AG09319 (cell line): ENCODE data around the gene ARHGAP12.
"Not testable (repeated sequence)": the region's sequence is repeated elsewhere in the genome, so short reads cannot be mapped to it uniquely, and the experiment has no call there.

ENCODE experiments used
- DNase-seq: peaks from one replicate; pipeline ENCODE4 v3.0.0-alpha.2; 2010; ENCODE audit warnings: low read depth; ENCODE audit errors: extremely low read depth
- TF ChIP-seq, protein P1 (sequence below): IDR thresholded peaks from 2 replicates; pipeline ENCODE4 v1.5.1; 2011; ENCODE audit warnings: low read depth, mild to moderate bottlenecking, inconsistent platforms, low read length, moderate library complexity

Gene ARHGAP12, protein sequence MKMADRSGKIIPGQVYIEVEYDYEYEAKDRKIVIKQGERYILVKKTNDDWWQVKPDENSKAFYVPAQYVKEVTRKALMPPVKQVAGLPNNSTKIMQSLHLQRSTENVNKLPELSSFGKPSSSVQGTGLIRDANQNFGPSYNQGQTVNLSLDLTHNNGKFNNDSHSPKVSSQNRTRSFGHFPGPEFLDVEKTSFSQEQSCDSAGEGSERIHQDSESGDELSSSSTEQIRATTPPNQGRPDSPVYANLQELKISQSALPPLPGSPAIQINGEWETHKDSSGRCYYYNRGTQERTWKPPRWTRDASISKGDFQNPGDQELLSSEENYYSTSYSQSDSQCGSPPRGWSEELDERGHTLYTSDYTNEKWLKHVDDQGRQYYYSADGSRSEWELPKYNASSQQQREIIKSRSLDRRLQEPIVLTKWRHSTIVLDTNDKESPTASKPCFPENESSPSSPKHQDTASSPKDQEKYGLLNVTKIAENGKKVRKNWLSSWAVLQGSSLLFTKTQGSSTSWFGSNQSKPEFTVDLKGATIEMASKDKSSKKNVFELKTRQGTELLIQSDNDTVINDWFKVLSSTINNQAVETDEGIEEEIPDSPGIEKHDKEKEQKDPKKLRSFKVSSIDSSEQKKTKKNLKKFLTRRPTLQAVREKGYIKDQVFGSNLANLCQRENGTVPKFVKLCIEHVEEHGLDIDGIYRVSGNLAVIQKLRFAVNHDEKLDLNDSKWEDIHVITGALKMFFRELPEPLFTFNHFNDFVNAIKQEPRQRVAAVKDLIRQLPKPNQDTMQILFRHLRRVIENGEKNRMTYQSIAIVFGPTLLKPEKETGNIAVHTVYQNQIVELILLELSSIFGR

GRCh38 chr10:31928549-31929260 is at the start of gene ARHGAP12:
ARHGAP12 (minus strand) TSS chr10:31928831; CDS start chr10:31908855, 19,976 bp downstream.
- TF ChIP-seq, protein P1, sequence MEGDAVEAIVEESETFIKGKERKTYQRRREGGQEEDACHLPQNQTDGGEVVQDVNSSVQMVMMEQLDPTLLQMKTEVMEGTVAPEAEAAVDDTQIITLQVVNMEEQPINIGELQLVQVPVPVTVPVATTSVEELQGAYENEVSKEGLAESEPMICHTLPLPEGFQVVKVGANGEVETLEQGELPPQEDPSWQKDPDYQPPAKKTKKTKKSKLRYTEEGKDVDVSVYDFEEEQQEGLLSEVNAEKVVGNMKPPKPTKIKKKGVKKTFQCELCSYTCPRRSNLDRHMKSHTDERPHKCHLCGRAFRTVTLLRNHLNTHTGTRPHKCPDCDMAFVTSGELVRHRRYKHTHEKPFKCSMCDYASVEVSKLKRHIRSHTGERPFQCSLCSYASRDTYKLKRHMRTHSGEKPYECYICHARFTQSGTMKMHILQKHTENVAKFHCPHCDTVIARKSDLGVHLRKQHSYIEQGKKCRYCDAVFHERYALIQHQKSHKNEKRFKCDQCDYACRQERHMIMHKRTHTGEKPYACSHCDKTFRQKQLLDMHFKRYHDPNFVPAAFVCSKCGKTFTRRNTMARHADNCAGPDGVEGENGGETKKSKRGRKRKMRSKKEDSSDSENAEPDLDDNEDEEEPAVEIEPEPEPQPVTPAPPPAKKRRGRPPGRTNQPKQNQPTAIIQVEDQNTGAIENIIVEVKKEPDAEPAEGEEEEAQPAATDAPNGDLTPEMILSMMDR: no peak
- peak; percentile 56 for DNase-seq

DNA sequence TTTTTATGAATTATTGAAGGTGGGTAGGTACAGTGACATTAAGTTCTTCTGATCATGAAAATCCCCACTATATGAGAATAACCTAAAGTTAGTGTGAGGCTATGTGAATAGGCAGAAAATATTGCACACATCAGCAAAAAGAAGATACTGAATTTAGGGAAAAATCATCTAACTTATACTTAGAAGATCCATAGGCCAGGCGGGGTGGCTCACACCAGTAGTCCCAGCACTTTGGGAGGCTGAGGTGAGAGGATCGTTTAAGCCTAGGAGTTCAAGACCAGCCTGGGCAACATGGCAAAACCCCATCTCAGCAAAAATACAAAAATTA is 49.5 kb upstream of the ARHGAP12 start:
- TF ChIP-seq, protein P1: no peak
- no peak for DNase-seq

DNA sequence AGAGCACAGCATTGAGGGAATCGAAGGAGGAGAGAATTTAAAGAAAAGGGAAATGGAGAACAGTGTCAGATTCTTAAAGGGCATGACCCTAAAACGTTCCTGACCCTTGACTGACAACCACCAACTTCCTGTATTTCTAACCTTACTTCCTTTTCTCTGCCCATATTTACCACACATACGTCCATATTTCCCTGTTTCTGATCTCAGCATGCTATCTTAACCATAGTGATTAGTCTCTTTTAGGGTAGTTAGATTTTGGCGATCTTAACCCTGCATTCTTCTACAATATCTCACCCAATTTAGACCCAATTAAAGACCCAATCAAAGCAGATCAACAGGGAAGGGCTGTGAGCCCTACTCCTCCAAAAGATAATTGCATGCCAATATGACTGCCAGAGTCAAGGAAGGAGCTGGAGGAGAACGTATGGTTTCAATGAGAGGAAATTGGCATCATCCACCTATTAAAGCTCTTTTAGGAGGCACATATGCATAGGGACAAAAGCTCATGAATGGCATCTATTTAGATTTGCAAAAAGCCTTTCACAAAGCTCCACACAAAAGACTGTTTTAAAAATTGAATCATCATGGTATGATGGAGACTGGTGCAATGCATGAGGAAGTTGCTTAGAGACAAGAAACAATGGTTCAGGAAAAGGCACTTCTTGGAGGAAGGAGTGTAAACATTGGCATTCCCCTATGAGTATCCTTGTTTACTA is 49.0 kb upstream of the ARHGAP12 start:
- peak; percentile 30 for DNase-seq

GRCh38 chr10:31975157-31975765 is 46.6 kb upstream of the ARHGAP12 start:
- TF ChIP-seq, protein P1: no peak
- DNase-seq: no peak

More for the DNA sequence above, 49.0 kb upstream of the ARHGAP12 start:
- TF ChIP-seq, protein P1: no peak

- TF ChIP-seq, protein P1: no peak
- no peak for DNase-seq
These were observed 45.9 kb upstream of the ARHGAP12 start for GRCh38 chr10:31974434-31975124.

- TF ChIP-seq, protein P1: no peak
- DNase-seq: no peak
These were observed 43.9 kb upstream of the ARHGAP12 start for GRCh38 chr10:31972519-31973041.

GRCh38 chr10:31969847-31970246 is 41.2 kb upstream of the ARHGAP12 start:
- not testable (repeated sequence) for DNase-seq
